GM18951 (cell line): Measurements from ENCODE around the gene PHACTR1.
A peak's percentile ranks its signal among the peaks of the same experiment; 100 is the strongest.

Source experiments
- POLR2A ChIP-seq: IDR thresholded peaks from 4 replicates; pipeline ENCODE4 v1.6.1; 2011; ENCODE audit warnings: mild to moderate bottlenecking; ENCODE audit not compliant: insufficient read length, insufficient read depth; ENCODE audit errors: extremely low read depth
- in situ Hi-C: fragments of 300-500 bp; cut with MboI; formaldehyde crosslinking; loops from one replicate; pipeline ENCODE4 v1.12.0; 2022; ENCODE audit warnings: low sequenced_read_pairs, mixed read lengths, inconsistent platforms; ENCODE audit not compliant: unreplicated experiment

PHACTR1 gene

GRCh38 chr6:13262302-13263230, 546.0 kb downstream of the PHACTR1 start:
- in situ Hi-C loops: no loop called here
- TF ChIP-seq POLR2A: no peak

DNA sequence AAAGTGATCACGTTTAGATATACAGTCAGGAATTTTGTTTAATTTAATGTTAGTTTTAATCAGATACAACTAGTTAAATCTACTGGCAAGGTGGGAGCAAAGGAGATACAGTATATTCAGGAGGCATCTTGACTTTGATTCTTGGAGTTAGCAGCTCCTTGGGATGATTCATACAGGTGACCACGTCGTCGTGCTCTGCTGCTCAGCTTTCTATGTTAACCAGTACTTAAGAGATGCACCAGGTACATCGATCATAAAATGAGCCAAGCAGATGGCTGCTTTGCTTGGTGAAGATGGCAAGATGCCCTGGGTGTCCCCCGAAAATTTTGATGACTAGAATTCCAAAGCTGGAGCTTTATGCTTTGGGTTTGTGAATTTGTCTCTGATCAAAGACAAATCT, 547.1 kb downstream of the PHACTR1 start:
- in situ Hi-C loops: no loop called here
- TF ChIP-seq POLR2A: no peak

DNA sequence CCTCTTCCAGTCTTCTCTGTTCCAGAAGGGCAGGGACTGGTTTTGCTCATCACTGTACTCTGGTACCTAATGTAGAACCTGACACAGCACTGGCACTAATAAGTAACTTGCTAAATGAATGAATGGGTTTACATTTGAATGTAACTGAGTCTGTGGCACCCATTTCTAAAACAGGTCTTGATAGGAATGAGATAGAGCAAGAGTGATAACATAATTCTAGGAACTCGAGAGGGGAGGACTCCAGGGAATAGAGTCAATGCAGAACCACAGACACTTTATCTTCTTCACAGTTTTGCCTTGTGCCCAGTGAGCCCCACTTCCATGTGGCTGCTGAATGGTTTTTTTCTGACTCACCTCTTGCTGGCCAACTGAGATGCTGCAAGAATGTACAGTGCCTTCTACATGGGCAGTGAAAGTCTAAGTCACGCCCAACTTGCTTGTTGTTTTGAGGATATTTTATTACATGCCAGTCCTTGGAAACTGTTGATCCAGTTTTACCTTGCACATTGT, 550.6 kb downstream of the PHACTR1 start:
- in situ Hi-C loops: no loop called here
- no peak for TF ChIP-seq POLR2A

- in situ Hi-C loops: no loop called here
These were observed 552.4 kb downstream of the PHACTR1 start for GRCh38 chr6:13268913-13269518.

DNA sequence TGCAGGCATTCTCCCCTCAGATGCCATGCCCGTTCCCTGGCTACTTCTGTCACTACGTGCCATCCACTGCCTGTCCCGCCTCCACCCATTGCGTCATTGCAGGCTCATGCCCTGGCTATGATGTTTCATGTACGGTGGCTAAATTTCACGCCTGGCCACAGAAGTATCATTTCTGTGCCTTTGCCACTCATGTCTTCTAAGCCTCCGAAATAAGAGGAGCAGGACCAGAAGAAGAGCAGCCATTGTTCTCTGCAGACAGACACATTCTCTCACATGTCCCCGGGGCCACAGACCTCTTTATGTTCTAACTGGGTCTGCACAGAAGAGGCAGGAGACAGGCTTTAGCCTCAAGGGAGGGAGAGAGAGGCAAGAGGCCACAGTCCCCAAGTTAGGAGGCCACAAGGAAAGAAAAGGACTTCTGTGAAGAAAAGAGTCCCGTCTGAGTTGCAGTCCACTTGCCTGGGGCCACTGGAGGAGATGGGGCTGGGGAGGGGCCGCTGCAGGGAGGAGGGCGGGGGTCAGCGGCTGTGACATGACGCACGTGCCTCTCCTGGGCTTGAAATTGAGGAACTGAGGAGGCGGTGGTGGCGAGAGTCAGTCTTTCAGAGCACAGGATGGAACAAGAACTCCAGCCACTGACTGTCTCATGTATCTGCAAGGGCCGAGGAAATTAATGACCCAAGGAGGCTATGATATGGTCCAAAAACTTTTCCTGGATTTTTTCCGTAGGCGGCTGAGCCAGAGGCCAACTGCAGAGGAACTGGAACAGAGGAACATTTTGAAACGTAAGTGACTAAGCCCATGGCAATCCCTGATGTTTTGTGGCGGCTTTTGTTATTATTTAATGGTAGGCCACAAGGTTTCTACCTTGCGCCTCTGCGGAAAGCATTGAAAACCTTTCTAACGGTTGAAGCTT, 555.8 kb downstream of the PHACTR1 start:
- in situ Hi-C loops: no loop called here
- peak; percentile 70 for TF ChIP-seq POLR2A

More at GRCh38 chr6:13268913-13269518, 552.4 kb downstream of the PHACTR1 start:
- TF ChIP-seq POLR2A: no peak

GRCh38 chr6:13273202-13273930, 556.8 kb downstream of the PHACTR1 start:
- no peak for TF ChIP-seq POLR2A
- in situ Hi-C loops: no loop called here

DNA sequence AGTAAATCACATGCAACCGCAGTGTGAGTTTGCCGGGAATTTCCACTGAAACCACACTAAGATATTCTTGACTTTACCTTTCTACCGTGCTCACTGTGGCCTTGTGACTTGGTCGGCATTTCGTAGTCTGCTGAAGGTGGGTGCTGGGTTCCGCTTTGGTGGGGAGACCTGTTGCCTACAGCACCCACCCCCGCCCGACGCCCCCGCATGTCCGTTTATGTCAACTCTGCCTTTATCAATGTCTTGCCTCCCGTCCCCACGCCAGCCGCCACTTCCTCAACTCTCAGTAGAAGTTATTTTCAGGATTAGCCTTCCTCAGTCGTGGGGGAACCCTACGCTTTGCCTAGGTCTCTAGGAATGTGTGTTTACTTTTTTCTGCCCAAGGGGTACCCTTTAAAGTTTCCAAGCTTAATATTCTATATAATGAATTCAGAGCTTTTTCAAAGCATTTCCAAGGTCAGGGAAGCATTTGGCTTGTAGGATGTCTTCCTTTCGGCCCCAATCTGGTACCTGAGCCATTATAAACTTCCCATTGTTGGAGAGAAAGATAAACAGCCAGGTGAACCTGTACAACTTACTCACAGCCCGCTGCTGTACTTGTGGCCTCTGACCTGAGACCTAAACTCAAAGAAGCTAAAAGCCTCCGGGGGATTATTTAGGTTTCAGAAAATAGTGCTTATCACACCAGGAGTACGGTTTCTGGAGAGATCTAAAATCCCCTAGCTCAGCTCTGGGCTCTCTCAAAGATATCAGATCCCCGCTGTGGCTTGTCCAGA, 557.6 kb downstream of the PHACTR1 start:
- in situ Hi-C loops: no loop called here
- TF ChIP-seq POLR2A: peak; percentile 45

GRCh38 chr6:13274707-13275434, 558.3 kb downstream of the PHACTR1 start:
- no peak for TF ChIP-seq POLR2A
- in situ Hi-C loops: no loop called here

DNA sequence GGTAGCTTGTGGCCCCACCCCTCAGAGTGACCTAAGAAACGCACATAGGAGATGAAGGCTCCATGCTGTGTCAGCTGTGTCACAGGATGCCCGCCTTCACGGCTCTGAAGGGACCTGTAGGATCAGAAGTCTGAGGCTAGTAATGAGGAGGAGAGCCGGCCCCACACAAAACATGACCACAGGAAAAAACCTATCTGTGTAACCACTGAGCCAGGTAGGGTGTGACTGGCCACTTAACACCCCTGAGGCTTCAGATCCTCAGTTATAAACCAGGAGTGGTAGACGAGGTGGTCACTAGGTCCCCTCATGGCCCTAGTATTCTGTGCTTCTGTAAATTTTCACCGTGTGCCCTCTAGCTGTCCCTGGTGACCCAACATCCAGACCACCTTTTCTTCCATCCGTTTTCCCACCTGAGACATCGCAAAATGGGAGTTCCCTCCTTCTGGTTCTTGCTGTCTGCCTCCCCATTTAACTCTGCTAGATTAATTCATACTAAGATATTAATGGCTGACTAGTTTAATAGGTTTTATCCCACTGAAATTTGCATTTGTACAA, 558.9 kb downstream of the PHACTR1 start:
- no peak for TF ChIP-seq POLR2A
- in situ Hi-C loops: no loop called here

DNA sequence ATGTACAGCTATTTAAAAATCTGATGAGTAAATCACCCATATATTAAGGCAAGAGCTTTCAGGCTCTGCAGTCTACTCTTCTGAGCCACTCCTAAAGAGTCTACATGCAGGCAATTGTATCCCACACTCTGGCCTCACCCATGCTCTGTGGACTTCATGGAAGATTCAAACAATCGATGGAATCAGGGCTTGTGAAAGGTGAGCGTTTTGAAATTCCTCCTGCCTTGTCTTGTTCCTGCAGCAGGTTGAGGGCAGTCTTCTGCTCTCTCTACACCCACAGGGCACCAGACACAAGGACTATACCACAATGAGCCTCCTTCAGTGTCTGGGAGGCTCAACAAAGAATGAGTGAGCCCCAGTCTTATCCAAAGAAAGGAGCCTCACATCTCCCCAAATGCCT, 560.7 kb downstream of the PHACTR1 start:
- in situ Hi-C loops: no loop called here
- no peak for TF ChIP-seq POLR2A

DNA sequence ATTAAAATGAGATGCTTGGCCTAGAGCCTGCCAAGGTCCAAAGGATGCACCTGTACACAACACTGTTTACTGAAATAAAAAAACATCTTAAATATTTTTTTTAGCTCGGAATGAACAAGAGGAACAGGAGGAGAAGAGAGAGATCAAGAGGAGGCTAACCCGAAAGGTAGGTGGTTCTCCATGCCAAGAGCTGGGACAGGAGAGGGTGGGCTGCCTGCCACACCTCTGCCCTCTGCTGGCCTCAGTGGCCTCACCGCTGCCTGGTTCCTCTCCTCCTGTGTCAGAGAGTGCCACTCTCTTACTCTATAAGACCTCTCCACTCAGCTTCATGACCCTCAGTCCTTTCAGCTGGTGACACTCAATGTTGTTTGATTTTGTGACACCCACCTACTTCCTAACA, 561.6 kb downstream of the PHACTR1 start:
- in situ Hi-C loops: no loop called here
- TF ChIP-seq POLR2A: no peak
